A549 (cell line): ENCODE data around the gene LRSAM1. TPM values are rescaled to one million over a fixed set of nuclear protein-coding genes. Genes with fewer than 3 reads are reported as not detected.
A peak's percentile ranks its signal among the peaks of the same experiment; 100 is the strongest.

Experiments used
- ATAC-seq, 2 experiments: fragments of 200-7000 bp in 1 of 2; fragments of >200 bp in 1 of 2; cut with Nextera tagmentation in 1 of 2; cut with Tn5 transposase in 1 of 2; 3 replicates each; pipeline versions ENCODE4 v1.8.0 to v1.9.1; 2018 to 2020; ENCODE audit warnings: mild to moderate bottlenecking in 1 of 2, moderate library complexity in 1 of 2
- CTCF ChIA-PET: fragments of 300-600 bp; sonication (Branson Sonifier 250); formaldehyde crosslinking; extraction: SDS; loops from one replicate; lab custom pipeline; 2021; ENCODE audit warnings: antibody characterized with exemption, inconsistent platforms; lab: Yijun Ruan, JAX
- POLR2A ChIA-PET: fragments of 350-600 bp; formaldehyde crosslinking; extraction: SDS; loops from one replicate; lab custom pipeline; 2021; ENCODE audit warnings: antibody characterized with exemption, inconsistent platforms; lab: Yijun Ruan, JAX
- DNase-seq, 2 experiments: peaks; one replicate each; pipeline versions ENCODE4 v3.0.0 to v3.0.0-alpha.2; 2011 to 2016; ENCODE audit warnings: low read depth in 1 of 2, low spot score in 1 of 2
- FAIRE-seq: peaks from 2 replicates; lab custom pipeline; 2011; peaks lifted over from hg19 to GRCh38; lab: Jason Lieb, UNC
- H3K27ac ChIP-seq, 2 experiments: fragments of >200 bp; sonication (Bioruptor Twin); formaldehyde crosslinking; 3 replicates each; pipeline ENCODE4 v1.5.1; 2016 to 2017
- H3K4me1 ChIP-seq: fragments of >200 bp; sonication (Bioruptor Twin); formaldehyde crosslinking; 3 replicates; pipeline ENCODE4 v1.6.1; 2016
- H3K4me2 ChIP-seq: fragments of >200 bp; sonication (Bioruptor Twin); formaldehyde crosslinking; 3 replicates; pipeline ENCODE4 v1.6.1; 2016
- H3K4me3 ChIP-seq: fragments of >200 bp; sonication (Bioruptor Twin); formaldehyde crosslinking; 3 replicates; pipeline ENCODE4 v1.5.1; 2016
- H3K9me3 ChIP-seq: fragments of >200 bp; sonication (Bioruptor Twin); formaldehyde crosslinking; 3 replicates; pipeline ENCODE4 v1.6.1; 2016
- CBX2 ChIP-seq: fragments of 200-600 bp; sonication (generic); IDR thresholded peaks from 2 replicates; pipeline ENCODE4 v1.6.1; 2016; ENCODE audit warnings: low read depth, mild to moderate bottlenecking, borderline replicate concordance
- CBX8 ChIP-seq: fragments of 200-600 bp; sonication (generic); IDR thresholded peaks from 2 replicates; pipeline ENCODE4 v1.6.1; 2016
- EHF ChIP-seq: fragments of 250-450 bp; sonication (Bioruptor Pico); IDR thresholded peaks from 2 replicates; pipeline ENCODE4 v1.5.0; 2020; ENCODE audit warnings: mild to moderate bottlenecking
- EHMT2 ChIP-seq: fragments of 200-600 bp; sonication (generic); IDR thresholded peaks from 2 replicates; pipeline ENCODE4 v1.6.1; 2016; ENCODE audit warnings: antibody characterized with exemption, low read depth, mild to moderate bottlenecking, moderate library complexity
- EP300 ChIP-seq, 2 experiments: fragments of >200 bp; sonication (Bioruptor Twin); formaldehyde crosslinking; IDR thresholded peaks; 2 replicates in 1 of 2; 3 replicates in 1 of 2; pipeline ENCODE4 v1.6.1; 2016 to 2017
- ESRRA ChIP-seq: fragments of 150-350 bp; IDR thresholded peaks from 2 replicates; pipeline ENCODE4 v1.6.1; 2014; ENCODE audit warnings: mild to moderate bottlenecking, low read length, borderline replicate concordance
- FOXS1 ChIP-seq: fragments of 250-450 bp; sonication (Bioruptor Pico); IDR thresholded peaks from 2 replicates; pipeline ENCODE4 v1.5.0; 2020; ENCODE audit warnings: mild to moderate bottlenecking, moderate library complexity
- HDAC2 ChIP-seq: fragments of 200-600 bp; sonication (generic); IDR thresholded peaks from 2 replicates; pipeline ENCODE4 v1.6.1; 2016
- HES2 ChIP-seq: fragments of >200 bp; sonication (Bioruptor Twin); formaldehyde crosslinking; IDR thresholded peaks from 2 replicates; pipeline ENCODE4 v1.6.1; 2016
- HEYL ChIP-seq: fragments of 250-450 bp; sonication (Bioruptor Pico); IDR thresholded peaks from 2 replicates; pipeline ENCODE4 v1.8.0; 2021; ENCODE audit warnings: mild to moderate bottlenecking, moderate library complexity
- JUNB ChIP-seq: fragments of >200 bp; sonication (Bioruptor Twin); formaldehyde crosslinking; IDR thresholded peaks from 2 replicates; pipeline ENCODE4 v1.6.1; 2016
- KDM5A ChIP-seq: fragments of 200-600 bp; sonication (generic); IDR thresholded peaks from 2 replicates; pipeline ENCODE4 v1.6.1; 2016; ENCODE audit warnings: antibody characterized with exemption, mild to moderate bottlenecking
- MAFK ChIP-seq: fragments of 450-650 bp; IDR thresholded peaks from 2 replicates; pipeline ENCODE4 v1.6.1; 2014; ENCODE audit not compliant: partially characterized antibody
- MAX ChIP-seq: IDR thresholded peaks from 2 replicates; pipeline ENCODE4 v1.6.1; 2012
- MYC ChIP-seq: IDR thresholded peaks from 2 replicates; pipeline ENCODE4 v1.6.1; 2012; ENCODE audit warnings: mild to moderate bottlenecking, inconsistent platforms, low read length, improper control_type of control experiment, borderline replicate concordance
- NR3C1 ChIP-seq: fragments of >200 bp; sonication (Bioruptor Twin); formaldehyde crosslinking; IDR thresholded peaks from 3 replicates; pipeline ENCODE4 v1.6.1; 2017
- POLR2A ChIP-seq: IDR thresholded peaks from 2 replicates; pipeline ENCODE4 v1.6.1; 2012; ENCODE audit warnings: mild to moderate bottlenecking, low read length
- POLR2AphosphoS2 ChIP-seq: conservative IDR thresholded peaks from 2 replicates; pipeline ENCODE4 v1.6.1; 2012; ENCODE audit warnings: low read length, improper control_type of control experiment, inconsistent platforms
- RAD21 ChIP-seq, 2 experiments: fragments of >200 bp in 1 of 2; sonication (Bioruptor Twin) in 1 of 2; formaldehyde crosslinking in 1 of 2; IDR thresholded peaks in 1 of 2; conservative IDR thresholded peaks in 1 of 2; 2 replicates in 1 of 2; 3 replicates in 1 of 2; pipeline ENCODE4 v1.6.1; 2012 to 2018; ENCODE audit warnings: inconsistent platforms in 1 of 2
- RARB ChIP-seq: fragments of 250-450 bp; sonication (Bioruptor Pico); IDR thresholded peaks from 2 replicates; pipeline ENCODE4 v1.8.0; 2021; ENCODE audit warnings: mild to moderate bottlenecking, moderate library complexity
- REST ChIP-seq: fragments of 200-600 bp; sonication (generic); IDR thresholded peaks from 2 replicates; pipeline ENCODE4 v1.6.1; 2016; ENCODE audit warnings: antibody characterized with exemption, mild to moderate bottlenecking, moderate library complexity
- SMC3 ChIP-seq: fragments of >200 bp; sonication (Bioruptor Twin); formaldehyde crosslinking; IDR thresholded peaks from 3 replicates; pipeline ENCODE4 v1.6.1; 2018; ENCODE audit warnings: inconsistent platforms
- ZC3H11A ChIP-seq: fragments of 450-650 bp; IDR thresholded peaks from 2 replicates; pipeline ENCODE4 v1.6.1; 2014; ENCODE audit warnings: antibody characterized with exemption, mild to moderate bottlenecking
- ZFP36 ChIP-seq: fragments of 450-650 bp; IDR thresholded peaks from 2 replicates; pipeline ENCODE4 v1.6.1; 2014; ENCODE audit warnings: borderline replicate concordance; ENCODE audit not compliant: partially characterized antibody
- WGBS: methylation state at CpG from one replicate; pipeline ENCODE4 v1.1.6; 2017; ENCODE audit errors: missing lambda C conversion rate; 5-methylcytosine and 5-hydroxymethylcytosine counted together
- polyA plus RNA-seq, 4 experiments: library from polyadenylated mRNA; depleted of rRNA in 3 of 4; stranded (reverse); fragments of >200 nt; fragmentation: RNase III in 1 of 4; extraction: RNeasy Plus Mini Kit Qiagen cat#74134 plus additional on column Dnase treatment in 1 of 4; gene quantifications; 2 replicates in 3 of 4; 3 replicates in 1 of 4; pipeline ENCODE4 v1.2.3, GENCODE V29; 2011 to 2017

The LRSAM1 gene
- polyA plus RNA-seq, 2 of the 4 experiments (the other 2 are of a cell fraction), result 5.1 to 10.0 TPM

- Histone ChIP-seq H3K4me2 (no peak overlapping the region), H3K4me1 (no peaks in the 10 kb centered on the region), H3K9me3 (no peaks in the 10 kb centered on the region), H3K4me3 (no peak overlapping the region), H3K27ac (no peak overlapping the region)
- 89% methylated on average over 9 of the region's 9 CpGs for WGBS
- FAIRE-seq (no peak), ATAC-seq (no peak), DNase-seq (no peak)
- POLR2A ChIA-PET, result no interaction called here
- TF ChIP-seq HES2, result no peak
- no peak for TF ChIP-seq CBX2
- TF ChIP-seq RAD21 (conservative IDR thresholded peaks at IDR 0.05 in 1 of 2, IDR thresholded peaks at IDR 0.05 in 1 of 2), result no peak
- TF ChIP-seq RARB (CRISPR knock-in tag), result no peak
- no peak for TF ChIP-seq ZFP36
- TF ChIP-seq SMC3, result no peak
- no peak for TF ChIP-seq CBX8
- no peak for TF ChIP-seq REST
- no peak for TF ChIP-seq ZC3H11A
- TF ChIP-seq NR3C1, result no peak
- no peak for TF ChIP-seq MAFK
- TF ChIP-seq FOXS1 (CRISPR knock-in tag), result no peak
- no peak for TF ChIP-seq MYC
- TF ChIP-seq POLR2AphosphoS2, result no peak
- TF ChIP-seq EHMT2, result no peak
- CTCF ChIA-PET, result interaction anchor here (0.7 to 36.3 kb wide), 13 partner anchors 9 to 550 kb away, joined by 3 to 821 read pairs (median 4); no protein-coding TSS in a partner anchor
Observed at GRCh38 chr9:127490535-127491230, 39.4 kb downstream of the LRSAM1 start.

- ChIA-PET POLR2A (no interaction called here), CTCF (interaction anchor here (1.4 to 36.3 kb wide), 9 partner anchors 12 to 551 kb away, joined by 3 to 821 read pairs (median 4); no protein-coding TSS in a partner anchor)
- 92% methylated on average over 10 of the region's 10 CpGs for WGBS
- DNase-seq (no peak), ATAC-seq (peak; percentile 5 to 6; a peak in 1 of 6 replicates), FAIRE-seq (no peak)
- TF ChIP-seq HEYL (CRISPR knock-in tag), result no peak
- TF ChIP-seq EHF, result no peak
- no peak for TF ChIP-seq MAX
- no peak for TF ChIP-seq HDAC2
- TF ChIP-seq ESRRA, result no peak
- TF ChIP-seq ZFP36, result no peak
- no peak for TF ChIP-seq POLR2A
- H3K4me3 ChIP-seq, result no peak overlapping the region
- no peaks in the 10 kb centered on the region for H3K4me1 ChIP-seq
- no peaks in the 10 kb centered on the region for H3K9me3 ChIP-seq
- peak overlapping the region in 1 of 2 experiments; percentile 4; a peak in 1 of 6 replicates for H3K27ac ChIP-seq
- H3K4me2 ChIP-seq, result no peak overlapping the region
Observed at GRCh38 chr9:127491516-127491915, 40.2 kb downstream of the LRSAM1 start.

- H3K9me3 ChIP-seq, result no peaks in the 10 kb centered on the region
- 89% methylated on average over 14 of the region's 14 CpGs for WGBS
- POLR2A ChIA-PET, result no interaction called here
- no peak for FAIRE-seq
- TF ChIP-seq RARB (CRISPR knock-in tag) (no peak), CBX8 (no peak), KDM5A (no peak), ZFP36 (no peak), EP300 (IDR thresholded peaks at IDR 0.05) (no peak), ESRRA (no peak), MAX (no peak), JUNB (no peak)
- TF ChIP-seq, all 56 proteins: peak for 0
- CTCF ChIA-PET, result interaction anchor here (0.9 to 36.3 kb wide), 11 partner anchors 10 to 242 kb away, joined by 3 to 821 read pairs (median 4); partner anchors contain the start of gene TOR2A
- ATAC-seq (no peak), DNase-seq (no peak)
- no peak overlapping the region for H3K4me3 ChIP-seq
- no peak overlapping the region for H3K4me2 ChIP-seq
- no peaks in the 10 kb centered on the region for H3K4me1 ChIP-seq
- no peak overlapping the region for H3K27ac ChIP-seq
Observed at GRCh38 chr9:127492616-127493015, 41.3 kb downstream of the LRSAM1 start.
